Adrenal gland (tissue), 5 donors: ENCODE measurements around the gene ZMYND15.

ENCODE experiments used
- CTCF ChIP-seq, 6 experiments: fragments of 450-650 bp in 4 of 6; fragments of 200-600 bp in 2 of 6; sonication (generic) in 1 of 6; IDR thresholded peaks; 1 replicate in 5 of 6; 2 replicates in 1 of 6; pipeline versions ENCODE4 v1.5.1 to v1.8.0; 2016 to 2021; ENCODE audit warnings: antibody characterized with exemption in 6 of 6, mild to moderate bottlenecking in 2 of 6, moderate library complexity in 1 of 6
- POLR2A ChIP-seq, 2 donors: fragments of 450-650 bp; IDR thresholded peaks; one replicate each; pipeline ENCODE4 v1.6.1; 2017; ENCODE audit warnings: antibody characterized with exemption in 2 of 2, mild to moderate bottlenecking in 2 of 2, moderate library complexity in 1 of 2
- donor health status: DM: no; HTN: no; CAD: no.

- no peak for TF ChIP-seq CTCF (IDR thresholded peaks at IDR 0.05)
- no peak for TF ChIP-seq POLR2A (IDR thresholded peaks at IDR 0.05)
Observed at GRCh38 chr17:4788159-4788806, 48.6 kb downstream of the ZMYND15 start.
